Thoracic aorta (tissue), 2 donors: Measurements from ENCODE around the gene RFTN1. TPM values are rescaled to one million over a fixed set of nuclear protein-coding genes. Genes with fewer than 3 reads are reported as not detected.
A peak's percentile ranks its signal among the peaks of the same experiment; 100 is the strongest.

Source experiments
- ATAC-seq: fragments of 150-250 bp; one replicate; pipeline ENCODE4 v1.8.0; 2017; ENCODE audit warnings: low read depth; ENCODE audit not compliant: insufficient number of reproducible peaks, low FRiP score
- DNase-seq: peaks from one replicate; pipeline ENCODE4 v3.0.0-alpha.2; 2020; ENCODE audit warnings: low spot score
- H3K27ac ChIP-seq, 2 donors: fragments of 200-600 bp; sonication (generic); 1 replicate in 1 of 2; 2 replicates in 1 of 2; pipeline ENCODE4 v1.5.1; 2016; ENCODE audit warnings: mild to moderate bottlenecking in 2 of 2, moderate library complexity in 2 of 2
- H3K27me3 ChIP-seq: fragments of 200-600 bp; sonication (generic); replicated peaks from 2 replicates; pipeline ENCODE4 v1.6.0; 2016; ENCODE audit warnings: mild to moderate bottlenecking; ENCODE audit not compliant: insufficient read depth
- H3K36me3 ChIP-seq: fragments of 200-600 bp; sonication (generic); one replicate; pipeline ENCODE4 v1.5.1; 2016
- H3K4me1 ChIP-seq, 2 donors: fragments of 200-600 bp; sonication (generic); 1 replicate in 1 of 2; 2 replicates in 1 of 2; pipeline versions ENCODE4 v1.5.1 to v1.6.0; 2016; ENCODE audit warnings: low read depth in 2 of 2, mild to moderate bottlenecking in 1 of 2; ENCODE audit not compliant: control insufficient read depth in 1 of 2
- H3K4me3 ChIP-seq: fragments of 200-600 bp; sonication (generic); 2 replicates; pipeline ENCODE4 v1.5.1; 2016; ENCODE audit warnings: mild to moderate bottlenecking
- H3K9me3 ChIP-seq: fragments of 200-600 bp; sonication (generic); 2 replicates; pipeline ENCODE4 v1.5.1; 2016
- total RNA-seq, 2 donors: library from RNA; depleted of rRNA; stranded (reverse); fragments of >200 nt; gene quantifications; one replicate each; pipeline versions ENCODE4 v1.1.0 to v1.2.3, GENCODE V29; 2016
- TF ChIP-seq, protein P1 (sequence below): fragments of 200-600 bp; sonication (generic); IDR thresholded peaks from one replicate; pipeline ENCODE4 v1.5.1; 2019; ENCODE audit warnings: antibody characterized with exemption

RFTN1 gene
- total RNA-seq, 2 donors from 2014 or later: 69.7 to 108 TPM

DNA sequence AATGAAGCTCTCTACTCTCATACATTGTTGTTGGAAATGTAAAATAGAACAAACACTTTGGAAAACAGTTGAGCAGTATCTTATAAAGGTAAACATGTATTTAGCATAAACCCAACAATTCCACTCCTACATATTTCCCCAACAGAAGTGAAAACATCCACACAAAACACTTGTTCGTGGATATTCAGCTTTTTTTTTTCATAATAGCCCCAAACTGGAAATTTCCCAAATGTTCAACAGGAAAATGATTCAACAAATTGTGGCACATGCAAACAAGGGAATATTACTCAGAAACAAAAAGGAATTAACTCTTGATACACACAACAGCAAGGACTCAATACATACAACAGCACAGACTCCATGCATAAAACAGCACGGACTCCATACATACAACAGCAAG lies 28.5 kb downstream of the RFTN1 start:
- Histone ChIP-seq H3K4me1 (peaks cover 14 to 63% of the 10 kb centered on the region in 2 donors), H3K9me3 (no peaks in the 10 kb centered on the region), H3K36me3 (no peaks in the 10 kb centered on the region), H3K4me3 (no peak overlapping the region), H3K27ac (peak overlapping the region in 1 of 2 donors; percentile 29), H3K27me3 (no peaks in the 10 kb centered on the region)
- ATAC-seq (no peak), DNase-seq (no peak)
- TF ChIP-seq, protein P1, sequence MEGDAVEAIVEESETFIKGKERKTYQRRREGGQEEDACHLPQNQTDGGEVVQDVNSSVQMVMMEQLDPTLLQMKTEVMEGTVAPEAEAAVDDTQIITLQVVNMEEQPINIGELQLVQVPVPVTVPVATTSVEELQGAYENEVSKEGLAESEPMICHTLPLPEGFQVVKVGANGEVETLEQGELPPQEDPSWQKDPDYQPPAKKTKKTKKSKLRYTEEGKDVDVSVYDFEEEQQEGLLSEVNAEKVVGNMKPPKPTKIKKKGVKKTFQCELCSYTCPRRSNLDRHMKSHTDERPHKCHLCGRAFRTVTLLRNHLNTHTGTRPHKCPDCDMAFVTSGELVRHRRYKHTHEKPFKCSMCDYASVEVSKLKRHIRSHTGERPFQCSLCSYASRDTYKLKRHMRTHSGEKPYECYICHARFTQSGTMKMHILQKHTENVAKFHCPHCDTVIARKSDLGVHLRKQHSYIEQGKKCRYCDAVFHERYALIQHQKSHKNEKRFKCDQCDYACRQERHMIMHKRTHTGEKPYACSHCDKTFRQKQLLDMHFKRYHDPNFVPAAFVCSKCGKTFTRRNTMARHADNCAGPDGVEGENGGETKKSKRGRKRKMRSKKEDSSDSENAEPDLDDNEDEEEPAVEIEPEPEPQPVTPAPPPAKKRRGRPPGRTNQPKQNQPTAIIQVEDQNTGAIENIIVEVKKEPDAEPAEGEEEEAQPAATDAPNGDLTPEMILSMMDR: no peak

DNA sequence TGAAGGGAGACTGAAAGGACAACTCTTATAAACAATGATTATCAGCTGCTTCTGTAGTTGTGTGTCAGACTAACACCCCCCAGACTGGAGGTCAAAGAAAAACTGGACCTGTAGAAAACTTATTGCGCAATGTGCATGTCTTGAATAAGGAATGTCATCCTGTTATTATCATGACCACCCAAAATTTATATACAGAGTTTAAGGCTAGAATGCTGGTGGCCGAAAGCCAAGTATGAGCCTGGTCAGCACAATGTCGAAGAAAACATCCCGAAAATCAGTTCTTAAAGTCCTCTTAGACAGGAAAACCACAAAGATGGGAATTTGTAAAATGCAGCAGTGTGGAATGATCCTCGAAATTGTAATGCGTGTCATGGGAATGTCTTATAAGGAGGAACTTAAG lies 29.3 kb downstream of the RFTN1 start:
- DNase-seq: no peak
- H3K36me3 ChIP-seq: no peaks in the 10 kb centered on the region
- no peaks in the 10 kb centered on the region for H3K27me3 ChIP-seq
- H3K27ac ChIP-seq: peak overlapping the region in 1 of 2 donors; percentile 29
- no peak for ATAC-seq
- H3K4me3 ChIP-seq: no peak overlapping the region
- TF ChIP-seq, protein P1: no peak
- no peaks in the 10 kb centered on the region for H3K9me3 ChIP-seq
- peaks cover 14 to 63% of the 10 kb centered on the region in 2 donors for H3K4me1 ChIP-seq

DNA sequence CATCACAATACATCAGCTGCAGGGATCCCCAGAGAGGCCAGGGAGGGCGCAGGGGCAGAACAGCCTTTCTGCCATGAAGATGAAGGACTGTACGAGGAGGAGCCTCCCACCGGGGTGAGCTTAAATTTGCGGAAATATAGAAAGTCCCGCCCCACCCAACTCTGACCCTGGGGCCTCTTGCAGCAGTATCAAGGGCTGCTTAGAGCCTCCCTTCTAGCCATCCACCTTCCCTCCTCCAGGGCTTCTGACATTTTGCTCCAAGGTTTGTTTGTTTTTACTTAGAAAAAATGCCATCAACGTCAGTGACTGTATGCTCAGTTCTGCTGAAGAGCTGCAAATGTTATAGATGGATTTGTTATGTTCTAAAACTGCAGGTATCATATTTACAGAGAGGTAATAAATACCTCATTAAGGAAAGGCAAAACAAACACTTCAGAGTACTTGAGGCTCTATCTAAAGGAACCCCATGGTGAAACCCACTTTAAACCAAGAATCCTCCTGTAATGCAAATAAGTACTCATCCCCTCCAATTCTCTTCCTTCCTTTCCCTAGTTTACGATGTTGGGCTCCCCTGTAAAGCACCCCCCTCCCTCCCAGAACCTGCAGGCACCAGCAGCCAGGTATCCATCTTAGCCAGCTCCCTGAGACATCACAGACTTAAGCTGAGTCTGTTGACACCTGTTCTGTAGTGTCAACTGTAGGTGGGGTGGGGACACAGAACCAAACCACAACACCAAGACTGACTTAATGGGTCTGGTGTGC lies 30.5 kb downstream of the RFTN1 start:
- Histone ChIP-seq H3K4me3 (no peak overlapping the region), H3K27me3 (no peaks in the 10 kb centered on the region), H3K27ac (peak overlapping the region in 1 of 2 donors; percentile 58), H3K36me3 (no peaks in the 10 kb centered on the region), H3K4me1 (peaks cover 14 to 69% of the 10 kb centered on the region in 2 donors), H3K9me3 (no peaks in the 10 kb centered on the region)
- no peak for DNase-seq
- TF ChIP-seq, protein P1: no peak
- ATAC-seq: no peak

DNA sequence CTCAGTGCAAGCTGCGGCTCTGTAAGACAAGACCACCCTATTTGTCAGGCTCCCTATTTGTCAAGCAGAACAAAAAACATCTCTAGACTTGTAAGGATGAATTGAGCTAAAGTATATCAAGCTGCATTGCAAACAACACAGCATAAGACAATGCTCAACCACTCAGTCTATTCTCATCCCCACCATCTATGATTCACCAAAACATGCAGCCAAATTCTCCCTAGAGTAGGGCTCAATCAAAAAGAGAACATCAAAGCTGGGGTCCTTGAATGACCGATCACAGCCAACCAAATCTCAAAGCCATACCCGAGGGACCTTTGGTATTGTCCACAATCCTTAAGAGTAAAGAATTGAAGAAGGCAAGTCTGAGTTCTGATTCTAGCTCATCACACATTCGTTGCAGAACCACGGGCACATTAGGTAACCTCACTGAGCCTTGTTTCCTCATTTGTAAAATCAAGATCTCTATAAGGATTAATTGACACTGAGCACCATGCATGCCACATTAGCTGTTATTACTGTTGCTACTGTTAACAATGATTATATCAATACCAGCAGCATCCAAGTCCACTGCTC lies 31.2 kb downstream of the RFTN1 start:
- no peak overlapping the region for H3K4me3 ChIP-seq
- H3K27me3 ChIP-seq: no peaks in the 10 kb centered on the region
- TF ChIP-seq, protein P1: no peak
- peak overlapping the region; percentile 49 to 58 for H3K27ac ChIP-seq
- DNase-seq (no peak), ATAC-seq (no peak)
- no peaks in the 10 kb centered on the region for H3K9me3 ChIP-seq
- no peaks in the 10 kb centered on the region for H3K36me3 ChIP-seq
- peaks cover 14 to 70% of the 10 kb centered on the region in 2 donors for H3K4me1 ChIP-seq

DNA sequence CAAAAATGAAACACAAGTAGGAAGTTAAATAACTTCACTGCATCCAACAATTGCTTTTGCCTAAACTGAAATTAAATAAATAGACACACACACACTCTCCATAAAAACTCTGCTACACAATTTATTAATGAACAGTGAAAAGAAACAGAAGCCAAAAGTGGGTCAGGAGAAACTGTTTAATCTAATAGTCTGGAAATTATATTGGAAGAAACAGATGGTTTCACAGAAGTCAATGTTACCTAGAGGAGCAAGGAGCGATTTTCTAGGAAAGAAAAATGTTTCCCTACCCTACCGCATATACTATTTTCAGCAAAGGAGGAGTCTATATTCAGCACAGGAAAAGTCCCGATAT lies 32.0 kb downstream of the RFTN1 start:
- no peak for ATAC-seq
- H3K27ac ChIP-seq: peak overlapping the region; percentile 49 to 58
- no peaks in the 10 kb centered on the region for H3K9me3 ChIP-seq
- H3K4me1 ChIP-seq: peaks cover 19 to 63% of the 10 kb centered on the region in 2 donors
- TF ChIP-seq, protein P1: no peak
- DNase-seq: no peak
- H3K4me3 ChIP-seq: peak overlapping the region; percentile 26
- H3K36me3 ChIP-seq: no peaks in the 10 kb centered on the region
- H3K27me3 ChIP-seq: no peaks in the 10 kb centered on the region
